Activated CD8-positive, alpha-beta memory T cell treated with anti-CD3 and anti-CD28 coated beads for 48 hours (primary cell): Measurements from ENCODE around the gene GPSM1.
"Not testable (repeated sequence)": the region's sequence is repeated elsewhere in the genome, so short reads cannot be mapped to it uniquely, and the experiment has no call there.

Source experiments
- DNase-seq, 3 experiments: peaks; one replicate each; pipeline ENCODE4 v3.0.0-alpha.2; 2020; ENCODE audit warnings: low read depth in 2 of 3, low spot score in 2 of 3

Gene GPSM1

DNA sequence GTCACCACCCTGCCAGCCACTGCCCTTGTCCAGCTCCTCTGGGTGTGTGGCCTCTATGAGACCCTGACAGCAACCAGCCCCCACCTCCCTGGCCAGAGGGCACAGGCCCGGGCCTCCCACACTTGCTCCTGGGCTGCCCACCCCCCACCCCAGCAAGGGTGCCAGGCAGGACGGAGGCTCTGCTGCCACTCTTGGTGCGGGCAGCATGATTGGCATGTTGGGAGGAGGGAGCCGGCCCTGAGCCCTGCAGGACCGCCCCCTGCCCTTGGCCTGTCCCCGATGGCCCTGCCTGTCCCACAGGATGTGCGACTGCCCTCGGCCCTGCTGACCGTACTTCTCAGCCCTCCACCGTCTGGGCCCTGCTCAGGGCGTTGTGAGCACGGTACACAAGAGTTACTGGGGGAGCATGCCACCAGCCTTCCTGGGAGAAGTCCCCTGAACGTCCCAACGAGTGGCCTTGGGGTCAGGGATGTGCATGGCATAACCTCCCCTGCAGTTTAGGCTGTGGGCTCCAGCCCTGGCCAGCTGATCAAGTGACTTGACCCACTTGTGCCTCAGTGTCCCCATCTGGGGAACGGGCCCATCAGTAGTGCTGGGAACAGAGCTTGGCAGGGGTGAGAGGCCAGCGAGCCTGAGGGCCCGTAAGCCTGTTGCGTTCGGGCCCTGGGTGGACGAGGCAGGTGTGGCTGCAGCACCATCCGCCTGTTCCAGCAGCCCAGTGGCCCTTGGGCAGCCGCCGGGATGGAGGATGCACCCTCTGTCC lies 16.0 kb downstream of the GPSM1 start:
- no peak for DNase-seq

DNA sequence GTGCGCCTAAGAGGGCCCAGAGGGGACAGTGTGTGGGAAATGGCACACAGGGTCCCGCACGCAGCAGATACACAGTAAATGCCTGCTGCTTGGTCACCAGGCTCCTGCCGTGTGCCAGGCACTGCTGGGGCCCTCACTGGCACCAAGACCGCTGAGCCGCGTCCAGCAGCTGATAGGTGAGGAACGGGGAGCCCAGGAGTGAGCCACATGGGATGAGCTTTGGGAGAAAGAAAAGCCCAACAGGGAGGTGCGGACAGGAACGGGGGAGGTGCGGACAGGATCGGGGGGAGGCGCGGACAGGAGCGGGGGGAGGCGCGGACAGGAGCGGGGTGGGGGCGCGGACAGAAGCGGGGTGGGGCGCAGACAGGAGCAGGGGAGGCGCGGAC lies 16.5 kb downstream of the GPSM1 start:
- DNase-seq = no peak

DNA sequence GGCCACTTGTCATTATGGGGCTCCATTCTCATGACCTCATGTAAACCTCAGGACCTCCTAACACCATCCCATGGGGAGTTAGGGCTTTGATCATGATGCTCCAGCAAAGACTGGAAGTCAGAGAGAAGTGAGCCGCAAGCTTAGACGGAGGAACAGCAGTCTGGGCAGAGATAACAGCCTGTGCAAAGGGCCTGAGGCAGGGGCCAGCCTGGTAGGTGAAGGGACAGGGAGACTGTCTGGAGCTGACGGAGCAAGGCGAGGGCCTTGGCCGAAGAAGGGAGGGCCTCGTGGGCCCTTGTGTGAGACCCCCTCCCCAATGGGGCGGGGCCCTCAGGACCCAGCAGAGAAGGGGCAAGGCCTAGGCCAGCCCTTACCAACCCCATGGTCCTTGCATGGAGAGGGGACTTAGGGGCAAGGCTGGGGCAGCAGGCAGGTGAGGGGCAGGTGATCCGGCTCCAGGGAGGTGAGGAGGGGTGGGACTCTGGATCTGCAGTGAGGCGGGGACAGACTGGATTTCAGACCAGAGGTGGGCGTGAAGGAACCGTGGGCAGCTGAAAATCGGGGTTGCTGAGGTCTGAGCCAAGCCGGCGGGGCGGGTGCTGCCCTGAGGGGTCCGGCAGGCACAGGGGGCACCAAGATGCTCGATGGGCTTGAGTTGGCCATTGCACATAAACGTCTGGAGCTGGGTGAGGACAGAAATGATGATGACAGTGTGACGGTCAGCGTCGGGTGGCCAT lies 17.4 kb downstream of the GPSM1 start:
- DNase-seq = no peak

DNA sequence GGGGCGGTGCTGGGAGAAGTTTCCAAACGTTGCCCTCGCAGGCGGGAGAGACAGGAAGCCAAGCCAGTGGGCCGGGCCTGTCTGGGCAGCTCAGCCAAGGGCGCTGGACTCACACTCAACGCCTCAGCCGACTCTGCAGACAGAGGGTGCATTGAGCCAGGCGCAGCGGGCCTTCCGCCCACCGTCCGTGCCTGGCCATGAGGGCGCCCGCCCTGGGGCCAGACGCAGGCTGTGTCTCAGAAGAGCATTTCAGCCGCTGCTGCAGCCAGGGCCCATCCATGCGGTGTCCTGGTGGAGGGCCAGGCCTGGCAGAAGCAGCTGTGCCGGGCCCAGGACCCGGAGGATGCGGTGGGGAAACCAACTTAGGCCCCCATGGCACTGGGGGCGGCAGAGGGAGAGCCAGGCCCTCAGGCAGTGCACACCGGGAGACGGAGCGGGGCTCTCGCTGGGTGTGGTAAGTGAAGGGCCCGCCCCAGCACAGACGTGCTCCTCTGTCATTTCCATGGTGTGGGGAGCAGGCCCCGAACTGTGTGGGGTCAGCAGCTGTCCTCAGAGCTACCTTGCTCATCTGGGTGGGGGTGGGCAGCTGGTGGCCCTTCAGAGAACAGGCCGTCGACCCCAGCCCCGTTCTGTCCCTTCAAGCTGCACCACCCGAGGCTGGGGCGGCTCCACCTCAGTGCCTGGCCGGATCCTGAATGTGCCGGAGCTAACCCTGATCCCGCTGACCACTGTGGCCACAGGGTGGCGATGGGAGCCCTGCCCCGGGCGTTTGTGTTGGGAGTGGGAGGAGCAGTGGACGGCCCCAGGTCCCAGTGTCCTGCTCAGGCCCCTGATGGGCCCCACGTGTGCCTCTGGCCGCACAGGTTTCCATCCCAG lies 18.2 kb downstream of the GPSM1 start:
- DNase-seq = no peak

DNA sequence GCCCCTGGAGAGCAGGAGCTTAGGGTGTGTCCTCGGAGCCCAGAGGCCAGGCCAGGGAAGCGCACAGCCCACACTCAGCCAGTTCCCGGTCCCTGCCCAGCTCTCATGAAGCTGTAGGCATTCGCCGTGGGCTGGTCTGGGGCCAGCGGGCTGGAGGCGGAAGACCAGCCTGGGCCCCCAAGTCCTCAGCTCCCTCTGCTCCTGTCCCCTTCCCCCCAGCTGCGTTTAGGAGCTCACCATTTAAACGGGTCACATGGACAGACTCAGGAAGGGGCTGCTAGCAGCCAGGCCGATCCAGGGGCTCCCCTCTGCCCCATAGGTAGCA lies 18.8 kb downstream of the GPSM1 start:
- no peak for DNase-seq

DNA sequence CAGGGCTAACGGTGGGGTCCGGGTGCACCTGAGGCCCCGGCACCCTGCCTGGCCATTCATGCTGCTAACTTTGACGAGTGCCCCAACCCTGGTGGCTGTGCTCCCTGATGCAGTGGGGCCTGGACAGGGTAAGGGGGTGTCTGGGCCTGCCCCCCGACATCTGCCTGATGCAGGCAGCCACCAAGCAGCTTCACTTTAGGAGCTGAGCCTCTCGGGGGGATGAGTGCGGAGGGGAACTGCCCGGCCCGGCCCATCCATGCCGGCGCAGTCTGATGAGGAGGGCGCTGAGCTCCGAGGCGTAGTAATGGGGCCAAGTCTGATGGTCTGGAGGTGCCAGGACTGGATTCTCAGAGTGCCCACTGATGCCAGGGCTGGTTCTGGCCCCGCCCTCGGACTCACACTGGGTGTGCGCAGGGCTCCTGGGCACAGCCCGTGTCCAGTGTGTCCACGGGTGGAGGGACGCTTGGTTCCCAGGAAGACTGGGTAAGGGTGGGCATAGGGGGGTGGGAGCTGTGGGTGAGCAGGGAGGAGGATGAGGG lies 19.7 kb downstream of the GPSM1 start:
- no peak for DNase-seq

DNA sequence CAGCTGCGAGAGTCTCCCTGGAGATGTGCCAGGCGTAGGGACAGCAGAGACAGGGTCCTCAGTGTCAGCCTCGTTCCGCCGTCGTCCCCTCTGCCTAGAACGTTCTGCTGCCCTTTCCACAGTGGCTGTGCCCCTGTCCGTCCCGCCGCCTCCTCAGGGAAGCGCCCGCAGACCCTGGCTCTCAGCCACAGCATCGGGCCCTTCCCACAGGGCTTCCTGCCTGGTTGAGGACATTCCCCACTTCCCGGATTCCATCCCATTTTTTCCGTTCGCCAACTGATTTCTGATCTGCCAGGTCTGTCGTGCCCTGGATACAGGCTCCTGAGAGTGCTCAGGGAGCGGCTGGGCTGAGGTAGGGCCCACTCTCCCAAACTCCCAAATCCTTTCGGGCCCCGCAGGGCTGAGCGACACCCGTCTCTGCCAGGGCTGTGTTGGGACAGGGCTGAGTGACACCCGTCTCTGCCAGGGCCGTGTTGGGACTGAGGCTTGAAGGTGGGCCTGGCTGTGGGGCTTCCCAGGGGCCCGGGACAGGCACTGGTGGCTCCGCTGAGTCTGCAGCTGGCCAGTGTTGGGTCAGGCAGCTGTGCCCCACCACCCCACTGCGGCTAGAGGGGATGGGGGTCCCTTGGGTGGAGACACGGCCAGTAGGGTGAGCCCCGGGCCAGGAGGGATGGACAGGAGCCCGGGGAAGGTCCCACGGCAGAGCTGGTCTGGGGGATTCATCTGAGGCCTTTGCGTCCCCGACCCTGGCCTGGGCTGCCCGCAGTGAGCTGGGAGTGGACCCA lies 20.3 kb downstream of the GPSM1 start:
- no peak for DNase-seq

DNA sequence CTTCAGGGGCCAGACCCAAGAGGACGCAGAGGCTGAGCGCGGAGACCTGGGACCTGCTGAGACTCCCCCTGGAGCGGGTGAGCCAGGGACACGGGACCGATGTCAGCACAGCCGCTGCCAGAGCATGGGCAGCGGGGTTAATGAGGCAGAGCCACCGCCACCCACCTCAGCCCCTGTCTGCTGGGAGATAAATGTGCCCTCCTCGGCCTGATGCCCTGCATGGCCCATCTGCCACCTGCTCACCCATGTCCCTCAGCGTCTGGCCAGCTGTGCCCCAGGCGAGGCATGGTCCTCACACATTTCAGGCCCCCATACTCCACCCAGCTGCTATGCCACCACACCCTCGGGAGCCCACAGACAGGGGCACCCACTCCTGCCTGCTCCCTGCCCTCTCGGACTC lies 21.4 kb downstream of the GPSM1 start:
- DNase-seq = no peak

DNA sequence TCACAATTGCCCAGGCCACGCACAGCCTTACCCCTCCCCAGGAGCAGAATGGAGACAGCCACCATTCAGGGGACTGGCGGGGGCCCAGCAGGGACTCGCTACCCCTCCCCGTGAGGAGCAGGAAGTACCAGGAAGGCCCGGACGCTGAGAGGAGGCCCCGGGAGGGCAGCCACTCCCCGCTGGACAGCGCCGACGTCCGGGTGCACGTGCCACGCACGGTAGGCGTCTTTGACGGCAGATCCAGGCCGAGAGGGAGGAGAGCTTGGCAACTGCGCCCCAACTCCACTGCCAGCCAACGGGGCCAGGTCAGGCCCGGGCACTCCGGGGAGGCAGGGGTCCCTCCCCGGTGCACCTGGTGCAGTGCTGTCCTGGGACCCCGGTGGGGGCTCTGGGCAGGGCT lies 22.2 kb downstream of the GPSM1 start:
- DNase-seq = no peak

DNA sequence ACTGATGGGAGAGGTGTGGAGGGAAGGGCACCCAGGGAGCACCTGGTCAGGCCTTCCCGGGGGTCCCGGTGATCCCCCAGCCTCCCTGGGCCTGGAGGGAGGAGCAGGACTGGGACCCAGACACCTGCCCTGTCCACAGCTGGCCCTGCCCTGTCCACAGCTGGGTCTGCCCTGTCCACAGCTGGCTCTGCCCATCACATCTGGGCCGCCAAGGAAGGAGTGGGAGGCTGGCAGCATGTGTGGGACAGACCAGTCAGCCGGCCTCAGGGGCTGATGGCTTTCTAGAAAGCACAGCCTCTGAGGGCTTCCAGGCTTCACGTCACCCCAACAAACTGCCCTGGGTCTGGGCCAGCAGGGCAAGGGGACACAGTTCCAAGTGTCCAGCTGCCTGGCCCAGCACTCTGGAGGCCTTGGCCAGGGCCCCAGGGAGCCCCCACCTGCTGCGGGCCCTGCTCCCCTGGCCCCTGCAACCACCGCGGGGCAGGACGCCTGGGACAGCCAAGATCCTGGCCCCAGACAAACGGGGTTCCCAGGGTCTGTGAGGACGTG lies 24.0 kb downstream of the GPSM1 start:
- no peak for DNase-seq

DNA sequence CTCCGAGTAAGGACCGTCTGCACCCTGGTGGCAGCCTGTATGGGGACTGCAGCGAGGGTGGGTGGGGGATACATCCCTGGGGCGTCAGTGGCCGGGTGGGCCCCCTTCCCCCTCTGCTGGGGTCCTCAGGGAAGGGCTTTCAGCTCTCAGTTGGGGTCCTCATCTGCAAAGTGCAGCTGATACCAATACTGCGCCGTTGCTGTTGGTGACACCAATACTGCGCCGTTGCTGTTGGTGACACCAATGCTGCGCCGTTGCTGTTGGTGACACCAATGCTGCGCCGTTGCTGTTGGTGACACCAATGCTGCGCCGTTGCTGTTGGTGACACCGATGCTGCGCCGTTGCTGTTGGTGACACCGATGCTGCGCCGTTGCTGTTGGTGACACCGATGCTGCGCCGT lies 24.5 kb downstream of the GPSM1 start:
- DNase-seq = not testable (repeated sequence)

DNA sequence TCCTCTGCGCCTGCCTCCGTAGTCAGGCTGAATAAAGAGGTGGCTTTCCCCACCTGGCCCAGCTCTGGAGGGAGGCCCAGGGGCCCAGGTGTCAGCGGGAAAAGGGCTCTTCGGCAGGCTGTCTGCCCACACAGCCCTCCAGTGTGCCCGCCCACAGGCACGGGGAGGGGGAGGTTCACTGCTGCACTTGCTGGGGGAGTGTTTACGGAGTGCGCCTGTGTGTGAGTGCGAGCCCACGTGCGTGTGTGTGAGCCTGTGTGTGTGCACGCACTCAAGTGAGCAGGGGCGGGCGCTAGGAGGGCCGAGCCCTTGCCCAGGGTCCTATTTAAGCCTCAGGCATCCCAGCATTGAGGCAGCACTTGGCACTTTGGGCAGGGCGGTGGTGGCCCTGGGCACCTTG lies 25.3 kb downstream of the GPSM1 start:
- DNase-seq = no peak

DNA sequence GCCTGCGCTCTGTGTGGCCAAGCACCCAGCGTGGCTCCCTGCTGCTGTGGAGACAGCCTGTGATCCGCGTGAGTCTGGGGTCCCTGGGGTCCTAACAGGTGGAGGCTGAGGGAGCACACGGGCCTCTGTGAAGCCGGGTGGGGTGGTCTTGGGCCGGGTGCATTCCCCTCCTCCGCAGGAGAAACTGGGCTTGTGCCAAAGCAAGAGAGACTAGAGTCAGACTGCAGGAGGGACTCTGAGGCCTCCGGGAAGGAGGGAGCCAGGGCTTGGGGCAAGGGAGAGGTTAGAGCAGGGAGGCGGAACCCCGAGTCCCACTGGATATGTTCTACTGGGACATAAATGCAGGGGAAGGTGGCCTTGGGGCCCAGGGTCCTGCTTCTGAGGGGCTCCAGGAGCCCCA lies 25.7 kb downstream of the GPSM1 start:
- DNase-seq = no peak

DNA sequence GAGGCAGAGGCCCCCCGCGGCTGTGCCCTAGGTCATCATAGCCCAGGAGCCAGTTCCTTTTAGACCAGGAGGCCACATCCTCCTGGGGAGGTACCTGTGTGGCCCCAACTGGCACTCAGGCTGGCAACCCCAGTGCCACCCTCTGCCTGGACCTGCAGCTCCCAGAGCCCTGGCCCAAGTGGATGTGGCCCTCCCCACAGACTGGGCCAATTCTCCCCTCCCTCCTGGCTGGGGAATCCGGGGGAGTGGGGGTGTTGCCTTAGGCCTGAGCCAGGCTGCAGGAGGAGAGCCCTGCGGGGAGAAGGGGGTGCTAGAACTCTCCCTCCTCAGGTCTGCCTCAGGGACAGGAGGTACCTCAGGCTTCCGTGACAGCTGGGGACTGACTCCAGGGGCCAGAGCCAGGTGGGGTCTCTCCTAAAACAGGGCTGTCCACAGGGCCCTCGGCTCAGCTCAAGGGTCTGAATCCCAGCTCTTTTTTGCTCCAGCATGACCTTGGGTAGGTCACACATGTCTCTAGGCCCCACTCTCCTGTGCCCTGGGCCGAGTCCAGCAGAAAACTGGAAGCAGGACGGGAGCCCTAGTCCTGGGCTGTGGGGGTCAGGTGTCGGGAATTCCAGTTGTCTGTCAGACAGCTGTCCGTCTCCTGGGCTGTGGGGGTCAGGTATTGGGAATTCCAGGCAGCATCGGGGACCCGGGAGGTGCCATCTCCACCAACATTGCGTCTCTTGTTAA lies 26.6 kb downstream of the GPSM1 start:
- DNase-seq = no peak

DNA sequence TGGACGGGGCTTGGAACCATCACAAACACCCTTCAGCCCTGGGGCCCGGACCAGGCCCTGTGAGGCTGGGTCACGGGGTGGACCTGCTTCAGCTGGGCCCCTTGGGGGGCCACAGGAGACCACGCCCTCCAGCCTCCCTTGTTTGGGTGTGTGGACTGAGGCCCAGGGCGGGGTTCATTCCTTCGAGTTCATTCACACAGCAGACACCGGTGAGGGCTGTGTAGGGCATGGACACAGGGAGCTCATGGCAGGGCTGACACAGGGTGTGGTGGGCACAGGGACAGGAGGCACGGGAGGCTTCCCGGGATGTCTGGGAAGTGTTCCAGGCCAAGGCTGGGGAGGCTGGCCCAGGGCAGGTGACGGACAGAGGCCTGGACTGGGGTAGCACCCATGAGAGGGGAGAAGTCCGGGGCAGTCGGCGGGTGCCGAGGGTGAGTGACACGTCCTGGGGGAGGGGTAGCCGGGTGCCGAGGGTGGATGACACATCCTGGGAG lies 27.3 kb downstream of the GPSM1 start:
- DNase-seq = no peak

DNA sequence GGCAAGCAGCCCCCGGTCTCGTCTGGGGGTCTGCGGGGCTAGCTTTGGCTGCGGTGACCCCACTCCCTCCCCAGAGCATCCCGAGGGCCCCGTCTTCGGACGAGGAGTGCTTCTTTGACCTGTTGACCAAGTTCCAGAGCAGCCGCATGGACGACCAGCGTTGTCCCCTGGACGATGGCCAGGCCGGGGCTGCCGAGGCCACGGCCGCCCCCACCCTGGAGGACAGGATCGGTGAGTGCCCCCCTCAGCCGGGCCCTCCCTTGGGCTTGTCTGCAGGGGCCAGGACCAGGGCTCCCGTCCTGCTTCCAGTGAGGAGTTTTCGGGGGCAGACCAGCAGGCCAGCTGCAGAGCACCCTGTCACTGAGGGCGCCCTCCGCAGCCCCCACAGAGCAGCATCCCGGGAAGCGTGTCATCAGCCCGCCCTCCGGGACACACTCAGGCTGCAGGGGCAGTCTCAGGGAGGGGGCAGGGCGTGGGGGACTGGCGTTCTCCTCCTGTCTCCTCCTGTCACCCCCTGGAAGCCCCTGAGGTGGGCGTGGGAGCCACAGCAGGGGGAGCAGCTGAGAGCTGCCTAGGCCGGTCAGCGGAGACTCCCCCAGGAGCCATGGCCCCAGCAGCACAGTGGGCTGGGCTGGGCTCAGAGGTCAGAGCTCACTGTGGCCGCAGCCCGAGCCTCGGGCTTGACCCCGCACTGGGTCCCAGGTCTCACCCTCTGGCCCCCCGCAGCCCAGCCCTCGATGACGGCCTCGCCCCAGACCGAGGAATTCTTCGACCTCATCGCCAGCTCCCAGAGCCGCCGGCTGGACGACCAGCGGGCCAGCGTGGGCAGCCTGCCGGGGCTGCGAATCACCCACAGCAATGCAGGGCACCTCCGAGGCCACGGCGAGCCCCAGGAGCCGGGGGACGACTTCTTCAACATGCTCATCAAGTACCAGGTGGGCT lies 28.5 kb downstream of the GPSM1 start:
- DNase-seq = no peak

DNA sequence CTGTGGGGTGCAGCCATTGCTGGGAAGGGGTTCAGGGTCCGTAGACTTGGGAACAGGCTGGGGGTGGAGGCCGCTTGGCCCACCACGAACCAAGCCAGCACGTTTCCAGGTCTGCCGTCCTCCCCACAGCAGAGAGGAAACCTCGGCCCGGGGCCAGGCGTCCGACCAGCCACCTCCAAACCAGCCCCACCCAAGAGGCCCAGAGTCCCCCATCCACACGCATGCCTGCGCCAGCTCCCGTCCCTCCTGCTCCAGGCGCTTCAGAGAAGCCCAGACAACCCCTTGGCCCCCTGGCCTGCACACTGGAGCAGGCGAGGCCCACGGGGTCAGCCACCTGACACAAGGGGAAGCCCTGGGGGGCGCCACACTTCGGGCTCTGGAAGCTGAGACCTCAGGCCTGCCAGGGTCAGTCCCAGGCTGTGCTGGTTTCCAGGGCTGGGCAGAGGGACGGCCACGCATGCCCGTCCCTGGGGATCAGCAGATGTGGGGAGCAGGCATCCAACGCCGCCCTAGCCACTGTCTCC lies 29.9 kb downstream of the GPSM1 start:
- DNase-seq = no peak

DNA sequence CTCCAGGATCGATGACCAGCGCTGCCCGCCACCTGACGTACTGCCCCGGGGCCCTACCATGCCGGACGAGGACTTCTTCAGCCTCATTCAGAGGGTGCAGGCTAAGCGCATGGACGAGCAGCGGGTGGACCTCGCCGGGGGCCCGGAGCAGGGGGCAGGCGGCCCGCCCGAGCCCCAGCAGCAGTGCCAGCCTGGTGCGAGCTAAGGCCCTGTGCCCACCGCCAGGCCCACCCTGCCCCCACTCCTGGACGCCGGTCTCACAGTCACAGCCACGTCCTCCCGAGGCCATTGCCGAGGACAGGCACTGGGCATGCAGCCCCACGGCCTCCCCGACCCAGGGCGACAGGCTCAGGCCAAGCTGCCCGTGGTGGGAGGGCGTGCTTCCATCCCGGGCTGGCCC lies 30.7 kb downstream of the GPSM1 start:
- DNase-seq = no peak
